ENCODE measurements around the gene RNLS.
A peak's percentile ranks its signal among the peaks of the same experiment; 100 is the strongest.

Gene RNLS

DNA sequence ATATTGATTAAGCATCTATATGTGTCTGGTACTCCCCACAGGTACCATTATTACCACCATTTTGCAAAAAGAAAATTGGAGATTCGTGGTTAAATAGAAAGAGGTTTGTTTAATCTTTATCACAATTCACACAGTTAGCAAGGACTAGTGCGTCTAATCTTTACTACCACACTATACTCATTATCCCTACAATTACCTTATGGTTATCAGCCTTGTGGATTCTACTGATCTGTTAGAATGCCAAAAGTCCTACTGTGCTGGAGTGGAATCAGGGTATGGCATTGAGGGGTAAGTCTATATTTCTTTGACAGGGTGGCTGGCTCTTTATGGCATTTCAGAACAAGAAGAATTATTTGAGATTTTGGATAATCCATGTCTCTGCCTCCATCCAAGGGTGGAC lies 156.1 kb downstream of the RNLS start:
- Histone ChIP-seq H3K27me3 (ENCODE audit: control insufficient read depth, insufficient read depth, low read length) (no peaks in the 10 kb centered on the region), H3K9ac (ENCODE audit: low read length) (no peak overlapping the region), H3K4me3 (ENCODE audit: low read length) (no peak overlapping the region), H3K4me1 (ENCODE audit: control insufficient read depth, insufficient read depth, low read length) (no peaks in the 10 kb centered on the region), H3K36me3 (ENCODE audit: control insufficient read depth, insufficient read depth, low read length) (no peaks in the 10 kb centered on the region), H3K27ac (ENCODE audit: low read depth, low read length) (no peak overlapping the region)

DNA sequence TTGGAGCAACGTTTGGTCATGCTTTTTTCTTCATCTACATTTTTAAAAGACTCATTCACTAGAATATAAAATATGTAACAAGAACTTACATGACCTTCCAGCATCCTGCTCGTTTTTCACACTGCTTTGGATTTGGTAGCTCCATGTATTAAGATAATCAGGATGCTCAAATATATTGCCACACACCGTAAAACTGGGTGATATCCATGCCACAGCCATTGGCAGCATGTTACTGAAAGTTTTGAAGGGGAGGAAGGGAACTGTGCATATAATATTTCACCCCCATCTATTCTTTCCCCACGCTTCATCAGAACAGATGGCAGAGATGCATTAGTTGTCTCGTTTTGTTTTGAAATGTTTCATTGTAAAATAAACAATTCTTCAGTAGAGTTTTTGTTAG lies 158.2 kb downstream of the RNLS start:
- no peaks in the 10 kb centered on the region for H3K27me3 ChIP-seq (ENCODE audit: control insufficient read depth, insufficient read depth, low read length)
- no peaks in the 10 kb centered on the region for H3K36me3 ChIP-seq (ENCODE audit: control insufficient read depth, insufficient read depth, low read length)
- no peak overlapping the region for H3K27ac ChIP-seq (ENCODE audit: low read depth, low read length)
- no peaks in the 10 kb centered on the region for H3K4me1 ChIP-seq (ENCODE audit: control insufficient read depth, insufficient read depth, low read length)
- H3K9ac ChIP-seq (ENCODE audit: low read length) = no peak overlapping the region
- H3K4me3 ChIP-seq (ENCODE audit: low read length) = no peak overlapping the region

DNA sequence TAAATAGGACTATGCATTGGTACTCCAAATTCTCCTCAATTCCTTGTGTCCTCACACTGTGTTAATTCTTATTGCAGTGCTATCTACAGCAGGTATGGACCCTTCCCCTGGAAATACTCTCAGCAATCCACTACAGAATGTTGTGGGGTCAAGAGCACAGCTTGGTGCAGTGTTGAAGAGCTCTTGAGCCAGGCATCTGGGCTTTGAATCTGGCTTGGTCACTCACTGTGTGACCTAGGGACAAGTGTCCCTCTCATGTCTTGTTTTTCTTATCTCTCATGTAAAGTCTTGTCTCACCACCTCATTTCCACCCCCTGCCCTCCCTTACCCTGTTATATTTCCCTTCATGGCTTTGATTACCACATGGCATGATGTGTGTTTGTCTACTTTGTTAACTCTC lies 159.4 kb downstream of the RNLS start:
- Histone ChIP-seq H3K36me3 (ENCODE audit: control insufficient read depth, insufficient read depth, low read length) (no peaks in the 10 kb centered on the region), H3K27ac (ENCODE audit: low read depth, low read length) (no peak overlapping the region), H3K4me3 (ENCODE audit: low read length) (no peak overlapping the region), H3K4me1 (ENCODE audit: control insufficient read depth, insufficient read depth, low read length) (no peaks in the 10 kb centered on the region), H3K27me3 (ENCODE audit: control insufficient read depth, insufficient read depth, low read length) (no peaks in the 10 kb centered on the region), H3K9ac (ENCODE audit: low read length) (no peak overlapping the region)

DNA sequence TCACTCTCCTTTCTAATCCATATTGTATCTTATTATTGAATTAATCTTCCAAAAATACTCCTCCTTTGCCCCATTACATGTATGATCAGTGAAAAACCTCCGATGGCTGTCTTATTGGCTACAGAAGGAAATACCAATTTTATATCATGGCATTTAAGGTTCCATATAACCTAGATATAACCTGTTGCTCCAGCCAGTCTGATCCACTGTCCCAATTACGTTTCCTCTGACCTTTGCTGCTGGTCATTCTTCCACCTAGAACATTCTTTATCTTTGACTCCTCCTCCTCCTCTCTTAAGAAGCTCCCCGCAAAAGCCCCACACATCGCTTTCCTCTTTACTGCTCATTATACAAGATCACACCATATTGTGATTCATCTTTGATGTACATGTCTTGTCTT lies 161.5 kb downstream of the RNLS start:
- Histone ChIP-seq H3K4me1 (ENCODE audit: control insufficient read depth, insufficient read depth, low read length) (no peaks in the 10 kb centered on the region), H3K27me3 (ENCODE audit: control insufficient read depth, insufficient read depth, low read length) (no peaks in the 10 kb centered on the region), H3K4me3 (ENCODE audit: low read length) (no peak overlapping the region), H3K27ac (ENCODE audit: low read depth, low read length) (no peak overlapping the region), H3K9ac (ENCODE audit: low read length) (no peak overlapping the region), H3K36me3 (ENCODE audit: control insufficient read depth, insufficient read depth, low read length) (no peaks in the 10 kb centered on the region)

DNA sequence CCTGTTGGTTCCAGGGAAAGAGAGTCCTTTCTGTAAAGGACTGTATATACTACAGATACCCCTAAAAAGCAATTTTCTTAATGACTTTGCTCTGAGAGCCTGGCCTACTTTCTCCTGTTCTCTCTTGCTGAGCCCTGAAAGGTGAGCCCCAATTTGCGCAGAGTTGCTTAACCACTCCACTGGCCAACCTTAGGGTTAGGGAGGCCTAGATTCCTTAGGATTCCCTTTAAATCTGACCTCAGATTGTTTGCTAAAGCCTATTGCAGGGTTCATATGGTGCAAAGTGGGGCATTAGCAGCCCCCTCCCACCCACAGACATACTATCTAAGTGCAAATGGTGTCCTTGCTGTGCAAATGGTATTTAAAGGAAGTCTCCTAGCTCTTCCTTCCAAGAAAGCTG lies 164.2 kb downstream of the RNLS start:
- no peak overlapping the region for H3K4me3 ChIP-seq (ENCODE audit: low read length)

DNA sequence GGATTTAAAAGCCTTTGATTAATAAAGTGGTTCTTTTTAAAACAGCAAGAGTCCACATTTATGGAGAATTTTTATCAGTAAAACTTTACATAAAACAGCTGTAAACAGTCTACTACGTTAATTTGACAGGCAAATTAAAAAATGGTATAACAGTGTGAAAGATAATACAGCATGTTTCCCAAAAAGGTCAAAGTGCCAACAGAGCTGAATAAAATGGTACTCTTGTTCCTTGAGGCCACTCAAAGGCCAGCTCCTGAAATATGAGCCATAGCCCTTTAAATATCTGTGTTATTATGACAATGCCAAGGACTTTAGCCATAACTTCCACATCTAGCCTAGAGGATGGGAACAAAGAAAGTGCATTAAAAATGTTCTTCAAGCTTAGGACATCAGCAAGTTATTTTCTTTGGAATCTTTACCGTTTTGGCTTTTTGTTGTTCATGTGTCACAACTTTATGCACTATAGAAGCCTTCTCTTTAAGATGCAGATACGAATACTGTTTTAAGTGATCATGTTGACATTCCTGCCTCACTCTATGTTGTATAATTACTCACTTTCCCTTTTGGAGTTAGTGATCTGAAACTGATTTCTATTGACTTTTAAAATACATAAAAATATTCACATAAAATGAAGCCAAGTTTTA lies 165.6 kb downstream of the RNLS start:
- no peak overlapping the region for H3K4me3 ChIP-seq (ENCODE audit: low read length)
- H3K27me3 ChIP-seq (ENCODE audit: control insufficient read depth, insufficient read depth, low read length) = no peaks in the 10 kb centered on the region
- H3K4me1 ChIP-seq (ENCODE audit: control insufficient read depth, insufficient read depth, low read length) = no peaks in the 10 kb centered on the region
- peak overlapping the region; percentile 22 for H3K27ac ChIP-seq (ENCODE audit: low read depth, low read length)
- H3K36me3 ChIP-seq (ENCODE audit: control insufficient read depth, insufficient read depth, low read length) = no peaks in the 10 kb centered on the region
- H3K9ac ChIP-seq (ENCODE audit: low read length) = no peak overlapping the region

More for the DNA sequence above, 164.2 kb downstream of the RNLS start:
- H3K9ac ChIP-seq (ENCODE audit: low read length) = no peak overlapping the region
- H3K4me1 ChIP-seq (ENCODE audit: control insufficient read depth, insufficient read depth, low read length) = no peaks in the 10 kb centered on the region
- H3K27ac ChIP-seq (ENCODE audit: low read depth, low read length) = no peak overlapping the region
- H3K27me3 ChIP-seq (ENCODE audit: control insufficient read depth, insufficient read depth, low read length) = no peaks in the 10 kb centered on the region
- H3K36me3 ChIP-seq (ENCODE audit: control insufficient read depth, insufficient read depth, low read length) = no peaks in the 10 kb centered on the region

DNA sequence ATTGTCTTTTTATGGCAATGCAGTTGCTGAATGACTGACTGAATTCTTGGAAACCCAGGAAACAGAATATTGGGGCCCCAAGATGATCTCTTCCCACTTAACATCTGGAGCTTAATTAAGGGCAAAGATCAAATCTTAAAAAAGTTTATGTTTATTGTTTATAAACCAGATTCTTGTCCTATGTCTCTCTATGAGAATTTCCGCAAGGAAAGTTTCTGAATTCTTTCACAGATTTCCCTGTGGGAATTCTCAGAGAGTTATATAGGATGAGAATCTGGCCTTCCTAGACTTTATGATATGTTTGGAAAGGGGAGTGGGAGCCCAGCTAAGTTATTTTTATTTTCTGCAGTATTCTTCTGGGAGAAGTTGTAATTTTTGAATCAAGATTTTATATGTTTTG lies 166.3 kb downstream of the RNLS start:
- H3K9ac ChIP-seq (ENCODE audit: low read length) = no peak overlapping the region
- no peaks in the 10 kb centered on the region for H3K4me1 ChIP-seq (ENCODE audit: control insufficient read depth, insufficient read depth, low read length)
- no peaks in the 10 kb centered on the region for H3K27me3 ChIP-seq (ENCODE audit: control insufficient read depth, insufficient read depth, low read length)
- H3K36me3 ChIP-seq (ENCODE audit: control insufficient read depth, insufficient read depth, low read length) = no peaks in the 10 kb centered on the region
- no peak overlapping the region for H3K27ac ChIP-seq (ENCODE audit: low read depth, low read length)
- no peak overlapping the region for H3K4me3 ChIP-seq (ENCODE audit: low read length)

DNA sequence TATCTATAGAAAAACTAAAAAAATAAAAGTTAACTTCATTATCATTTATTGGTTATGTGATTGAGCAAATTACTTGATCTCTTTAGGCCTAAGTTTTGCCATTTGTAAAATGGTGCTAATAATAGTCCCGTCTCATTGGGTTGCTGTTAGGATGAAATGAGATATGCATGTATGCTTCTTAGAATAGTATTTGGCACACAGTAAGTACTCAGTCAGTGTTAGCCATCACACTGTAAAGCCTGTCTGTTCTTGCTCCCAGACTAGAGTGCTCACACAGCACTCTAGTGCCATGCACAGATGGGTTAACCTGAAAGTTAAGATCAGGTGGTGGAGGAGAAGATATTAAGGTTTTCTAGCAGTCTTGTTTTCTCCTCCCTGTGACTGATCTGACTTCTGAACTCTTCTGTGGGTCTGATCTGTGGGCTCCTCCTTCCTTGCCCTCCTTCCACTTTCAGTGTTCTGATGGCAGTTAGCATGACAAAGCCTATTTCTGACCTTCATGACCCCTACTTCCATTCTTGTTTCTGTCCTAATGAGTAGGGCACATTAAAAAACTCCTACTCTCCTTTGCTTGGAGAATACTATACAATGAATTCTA lies 167.5 kb downstream of the RNLS start:
- no peaks in the 10 kb centered on the region for H3K27me3 ChIP-seq (ENCODE audit: control insufficient read depth, insufficient read depth, low read length)
- H3K4me3 ChIP-seq (ENCODE audit: low read length) = no peak overlapping the region
- H3K27ac ChIP-seq (ENCODE audit: low read depth, low read length) = no peak overlapping the region

DNA sequence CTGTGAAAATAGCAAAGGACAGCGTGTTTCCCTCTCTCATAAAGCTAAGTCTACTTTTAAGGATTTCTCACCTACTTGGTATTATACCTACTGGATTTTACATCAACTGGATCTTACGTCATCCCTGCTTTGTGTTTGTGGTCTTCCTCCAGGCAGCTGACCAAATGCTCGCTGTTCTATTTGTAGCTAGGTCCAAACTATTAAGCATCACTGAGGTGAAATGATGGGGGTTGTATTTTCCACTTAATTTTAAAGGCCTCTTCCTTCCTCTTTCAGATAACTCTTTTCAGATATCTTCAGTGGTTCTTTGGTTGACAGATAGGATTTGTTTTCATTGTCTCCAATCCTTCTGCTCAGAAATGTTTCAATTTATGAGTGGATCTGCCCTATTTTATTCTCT lies 169.7 kb downstream of the RNLS start:
- Histone ChIP-seq H3K36me3 (ENCODE audit: control insufficient read depth, insufficient read depth, low read length) (no peaks in the 10 kb centered on the region), H3K4me3 (ENCODE audit: low read length) (no peak overlapping the region), H3K27me3 (ENCODE audit: control insufficient read depth, insufficient read depth, low read length) (no peaks in the 10 kb centered on the region)

More for the DNA sequence above, 167.5 kb downstream of the RNLS start:
- Histone ChIP-seq H3K9ac (ENCODE audit: low read length) (no peak overlapping the region), H3K4me1 (ENCODE audit: control insufficient read depth, insufficient read depth, low read length) (no peaks in the 10 kb centered on the region), H3K36me3 (ENCODE audit: control insufficient read depth, insufficient read depth, low read length) (no peaks in the 10 kb centered on the region)

DNA sequence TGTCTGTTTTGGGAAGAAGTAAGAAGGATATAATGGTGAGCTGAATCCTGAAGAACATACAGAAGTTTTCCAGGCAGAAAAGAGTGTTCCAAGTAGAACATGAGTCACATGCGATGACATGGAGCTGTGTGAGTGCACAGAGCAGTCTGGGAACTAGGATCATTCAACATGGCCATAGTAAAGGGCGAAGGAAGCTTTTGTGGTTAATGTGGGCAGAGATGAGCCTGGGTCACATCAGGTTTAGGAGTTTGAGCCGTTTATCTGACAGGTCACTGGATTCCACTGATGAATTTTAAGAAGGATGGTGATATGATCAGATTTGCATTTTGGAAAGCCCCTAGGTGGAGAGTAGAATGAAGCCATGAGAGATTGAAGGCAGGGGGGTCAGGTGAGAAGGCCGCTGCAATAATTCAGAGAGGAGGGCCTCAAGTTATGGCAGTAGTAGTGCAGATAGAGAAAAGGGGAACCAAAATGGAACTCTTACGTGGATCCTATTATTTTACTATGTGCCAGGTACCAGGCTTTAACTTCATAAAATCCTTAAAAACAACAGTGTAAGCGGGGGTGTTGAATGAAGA lies 171.3 kb downstream of the RNLS start:
- H3K36me3 ChIP-seq (ENCODE audit: control insufficient read depth, insufficient read depth, low read length) = no peaks in the 10 kb centered on the region
- H3K4me3 ChIP-seq (ENCODE audit: low read length) = no peak overlapping the region
- H3K27me3 ChIP-seq (ENCODE audit: control insufficient read depth, insufficient read depth, low read length) = no peaks in the 10 kb centered on the region
- H3K4me1 ChIP-seq (ENCODE audit: control insufficient read depth, insufficient read depth, low read length) = no peaks in the 10 kb centered on the region
- H3K27ac ChIP-seq (ENCODE audit: low read depth, low read length) = no peak overlapping the region
- no peak overlapping the region for H3K9ac ChIP-seq (ENCODE audit: low read length)

More for the DNA sequence above, 169.7 kb downstream of the RNLS start:
- Histone ChIP-seq H3K27ac (ENCODE audit: low read depth, low read length) (no peak overlapping the region), H3K9ac (ENCODE audit: low read length) (no peak overlapping the region), H3K4me1 (ENCODE audit: control insufficient read depth, insufficient read depth, low read length) (no peaks in the 10 kb centered on the region)

DNA sequence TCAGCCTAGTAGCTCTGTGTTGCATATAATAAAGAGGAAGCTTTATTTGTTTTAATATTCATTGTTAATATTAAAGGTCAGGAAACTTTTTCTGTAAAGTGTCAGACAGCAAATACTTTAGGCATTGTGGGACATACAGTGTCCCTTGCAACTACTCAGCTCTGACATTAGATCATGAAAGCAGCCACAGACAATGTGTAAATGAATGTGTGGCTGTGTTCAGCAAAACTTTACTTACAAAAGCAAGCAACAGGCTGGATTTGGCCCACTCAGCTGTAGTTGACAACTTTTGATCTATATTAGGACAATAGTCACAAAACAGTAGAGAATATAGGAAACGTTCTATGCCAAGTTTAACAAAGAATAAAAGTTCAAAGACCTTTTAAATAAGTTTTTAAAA lies 173.3 kb downstream of the RNLS start:
- Histone ChIP-seq H3K4me3 (ENCODE audit: low read length) (no peak overlapping the region), H3K27ac (ENCODE audit: low read depth, low read length) (no peak overlapping the region), H3K36me3 (ENCODE audit: control insufficient read depth, insufficient read depth, low read length) (no peaks in the 10 kb centered on the region), H3K4me1 (ENCODE audit: control insufficient read depth, insufficient read depth, low read length) (no peaks in the 10 kb centered on the region), H3K9ac (ENCODE audit: low read length) (no peak overlapping the region), H3K27me3 (ENCODE audit: control insufficient read depth, insufficient read depth, low read length) (no peaks in the 10 kb centered on the region)

DNA sequence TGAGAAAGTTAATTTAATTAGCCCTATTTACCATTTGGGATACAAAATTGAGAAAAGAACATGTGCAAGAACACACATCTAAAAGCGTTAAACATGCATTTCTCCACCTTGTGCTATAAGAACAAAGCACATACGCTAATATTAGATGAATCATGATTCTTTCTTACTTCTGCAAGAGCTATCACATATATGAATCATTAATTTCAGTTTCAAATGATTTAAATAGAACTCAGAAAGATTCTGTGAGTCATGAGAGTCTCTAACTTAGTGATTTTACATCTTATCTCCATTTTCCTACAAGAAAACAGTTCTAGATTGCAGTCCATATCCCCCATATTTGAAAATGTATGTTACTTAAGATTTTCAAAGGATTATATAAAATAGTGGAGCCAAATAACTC lies 173.9 kb downstream of the RNLS start:
- Histone ChIP-seq H3K27ac (ENCODE audit: low read depth, low read length) (no peak overlapping the region), H3K36me3 (ENCODE audit: control insufficient read depth, insufficient read depth, low read length) (no peaks in the 10 kb centered on the region), H3K27me3 (ENCODE audit: control insufficient read depth, insufficient read depth, low read length) (no peaks in the 10 kb centered on the region), H3K4me1 (ENCODE audit: control insufficient read depth, insufficient read depth, low read length) (no peaks in the 10 kb centered on the region), H3K9ac (ENCODE audit: low read length) (no peak overlapping the region), H3K4me3 (ENCODE audit: low read length) (no peak overlapping the region)

DNA sequence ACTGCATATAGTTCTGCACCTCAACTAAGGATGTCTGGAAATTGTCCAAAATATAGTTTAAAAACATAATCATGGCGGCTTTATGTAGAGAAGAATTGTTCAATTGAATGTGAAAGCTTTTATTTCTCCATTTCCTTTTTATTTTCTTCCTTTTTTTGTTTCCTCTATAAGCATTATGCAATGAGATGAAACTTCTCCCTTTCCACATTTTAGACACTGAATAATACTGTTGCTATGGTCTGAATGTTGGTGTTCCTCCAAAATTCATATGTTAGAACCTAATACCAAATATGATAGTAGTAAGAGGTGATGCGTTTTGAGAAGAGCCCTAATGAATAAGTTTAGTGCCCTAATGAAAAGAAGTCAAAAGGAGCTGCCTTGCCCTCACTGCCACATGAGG lies 175.0 kb downstream of the RNLS start:
- no peak overlapping the region for H3K27ac ChIP-seq (ENCODE audit: low read depth, low read length)
- H3K36me3 ChIP-seq (ENCODE audit: control insufficient read depth, insufficient read depth, low read length) = no peaks in the 10 kb centered on the region
- no peak overlapping the region for H3K9ac ChIP-seq (ENCODE audit: low read length)

More for the DNA sequence above, 175.0 kb downstream of the RNLS start:
- Histone ChIP-seq H3K4me3 (ENCODE audit: low read length) (no peak overlapping the region), H3K27me3 (ENCODE audit: control insufficient read depth, insufficient read depth, low read length) (no peaks in the 10 kb centered on the region), H3K4me1 (ENCODE audit: control insufficient read depth, insufficient read depth, low read length) (no peaks in the 10 kb centered on the region)

Data from rectal smooth muscle tissue (tissue), 1 donor.